ENCODE data around the gene ADPRS.

The ADPRS gene

GRCh38 chr1:36114371-36114770 lies 25.7 kb downstream of the ADPRS start:
- Histone ChIP-seq H3K4me3 (ENCODE audit: low read depth, low read length) (no peak overlapping the region), H3K9me3 (ENCODE audit: severe bottlenecking) (no peaks in the 10 kb centered on the region), H3K27me3 (ENCODE audit: insufficient read depth, low read depth, severe bottlenecking) (no peaks in the 10 kb centered on the region), H3K36me3 (no peaks in the 10 kb centered on the region), H3K27ac (no peak overlapping the region)
- no peak for DNase-seq
- TF ChIP-seq CTCF (IDR thresholded peaks at IDR 0.05; ENCODE audit: low read depth, low read length) = no peak

- no peak overlapping the region for H3K27ac ChIP-seq
- no peak for TF ChIP-seq CTCF (IDR thresholded peaks at IDR 0.05; ENCODE audit: low read depth, low read length)
- H3K36me3 ChIP-seq = no peaks in the 10 kb centered on the region
- no peaks in the 10 kb centered on the region for H3K9me3 ChIP-seq (ENCODE audit: severe bottlenecking)
- no peak for DNase-seq
- H3K4me3 ChIP-seq (ENCODE audit: low read depth, low read length) = no peak overlapping the region
- H3K27me3 ChIP-seq (ENCODE audit: insufficient read depth, low read depth, severe bottlenecking) = no peaks in the 10 kb centered on the region
Observed at GRCh38 chr1:36115200-36115669, 26.5 kb downstream of the ADPRS start.

GRCh38 chr1:36115931-36116330 lies 27.2 kb downstream of the ADPRS start:
- Histone ChIP-seq H3K27me3 (ENCODE audit: insufficient read depth, low read depth, severe bottlenecking) (no peaks in the 10 kb centered on the region), H3K9me3 (ENCODE audit: severe bottlenecking) (no peaks in the 10 kb centered on the region), H3K4me3 (ENCODE audit: low read depth, low read length) (no peak overlapping the region), H3K36me3 (no peaks in the 10 kb centered on the region), H3K27ac (no peak overlapping the region)
- DNase-seq = no peak
- no peak for TF ChIP-seq CTCF (IDR thresholded peaks at IDR 0.05; ENCODE audit: low read depth, low read length)

GRCh38 chr1:36116901-36117300 lies 28.2 kb downstream of the ADPRS start:
- Histone ChIP-seq H3K27me3 (ENCODE audit: insufficient read depth, low read depth, severe bottlenecking) (no peaks in the 10 kb centered on the region), H3K4me3 (ENCODE audit: low read depth, low read length) (no peak overlapping the region), H3K9me3 (ENCODE audit: severe bottlenecking) (no peaks in the 10 kb centered on the region), H3K27ac (no peak overlapping the region), H3K36me3 (no peaks in the 10 kb centered on the region)
- DNase-seq = no peak
- no peak for TF ChIP-seq CTCF (IDR thresholded peaks at IDR 0.05; ENCODE audit: low read depth, low read length)

GRCh38 chr1:36118447-36119204 lies 29.9 kb downstream of the ADPRS start:
- Histone ChIP-seq H3K36me3 (no peaks in the 10 kb centered on the region), H3K9me3 (ENCODE audit: severe bottlenecking) (no peaks in the 10 kb centered on the region), H3K27ac (no peak overlapping the region), H3K4me3 (ENCODE audit: low read depth, low read length) (no peak overlapping the region), H3K27me3 (ENCODE audit: insufficient read depth, low read depth, severe bottlenecking) (no peaks in the 10 kb centered on the region)
- DNase-seq = peak; percentile 29
- no peak for TF ChIP-seq CTCF (IDR thresholded peaks at IDR 0.05; ENCODE audit: low read depth, low read length)

- no peak overlapping the region for H3K4me3 ChIP-seq (ENCODE audit: low read depth, low read length)
- H3K9me3 ChIP-seq (ENCODE audit: severe bottlenecking) = no peaks in the 10 kb centered on the region
- DNase-seq = no peak
- no peak for TF ChIP-seq CTCF (IDR thresholded peaks at IDR 0.05; ENCODE audit: low read depth, low read length)
- no peaks in the 10 kb centered on the region for H3K36me3 ChIP-seq
- no peak overlapping the region for H3K27ac ChIP-seq
- H3K27me3 ChIP-seq (ENCODE audit: insufficient read depth, low read depth, severe bottlenecking) = no peaks in the 10 kb centered on the region
Observed at GRCh38 chr1:36119456-36119855, 30.8 kb downstream of the ADPRS start.
